Measurements from ENCODE around the gene SRGAP3.

GRCh38 chr3:9233101-9233500 is 16.3 kb downstream of the SRGAP3 start:
- TF ChIP-seq POLR2AphosphoS5 (IDR thresholded peaks at IDR 0.05; ENCODE audit: low read depth, low read length) (no peak), POLR2A (IDR thresholded peaks at IDR 0.05; ENCODE audit: low read depth, low read length) (no peak), TAF1 (IDR thresholded peaks at IDR 0.05; ENCODE audit: borderline replicate concordance, low read depth, low read length) (no peak)
